H9 (cell line): ENCODE measurements around the gene TEX44. TPM values are rescaled to one million over a fixed set of nuclear protein-coding genes. Genes with fewer than 3 reads are reported as not detected.

Source experiments
- DNase-seq: peaks from one replicate; pipeline ENCODE4 v3.0.0-alpha.2; 2017
- H2AFZ ChIP-seq: one replicate; pipeline ENCODE4 v1.6.1; 2013; ENCODE audit warnings: mild to moderate bottlenecking, low read length, control low read depth, moderate library complexity
- H2AK5ac ChIP-seq: 2 replicates; pipeline ENCODE4 v1.6.1; 2013; ENCODE audit warnings: low read length, control low read depth, mixed read lengths; ENCODE audit not compliant: insufficient read length
- H2BK120ac ChIP-seq: one replicate; pipeline ENCODE4 v1.6.1; 2013; ENCODE audit warnings: low read depth, mild to moderate bottlenecking, low read length, control low read depth, inconsistent platforms; ENCODE audit not compliant: poor library complexity, severe bottlenecking
- H2BK12ac ChIP-seq: 2 replicates; pipeline ENCODE4 v1.6.1; 2013; ENCODE audit warnings: low read length, control low read depth, mixed read lengths, low read depth; ENCODE audit not compliant: insufficient read length
- H2BK15ac ChIP-seq: 2 replicates; pipeline ENCODE4 v1.6.1; 2013; ENCODE audit warnings: low read depth, low read length, control low read depth
- H2BK20ac ChIP-seq: one replicate; pipeline ENCODE4 v1.6.1; 2013; ENCODE audit warnings: low read depth, mild to moderate bottlenecking, low read length, control low read depth, inconsistent platforms; ENCODE audit not compliant: poor library complexity, severe bottlenecking
- H2BK5ac ChIP-seq: 2 replicates; pipeline ENCODE4 v1.6.1; 2013; ENCODE audit warnings: low read length, control low read depth, mixed read lengths; ENCODE audit not compliant: insufficient read length
- H3K14ac ChIP-seq: 2 replicates; pipeline ENCODE4 v1.6.1; 2013; ENCODE audit warnings: low read length, control low read depth; ENCODE audit not compliant: insufficient read depth
- H3K18ac ChIP-seq: 2 replicates; pipeline ENCODE4 v1.6.1; 2013; ENCODE audit warnings: low read depth, mild to moderate bottlenecking, mixed read lengths, low read length, control low read depth; ENCODE audit not compliant: insufficient read length
- H3K23ac ChIP-seq: 2 replicates; pipeline ENCODE4 v1.6.1; 2013; ENCODE audit warnings: low read length, control low read depth, mixed read lengths, low read depth; ENCODE audit not compliant: insufficient read length
- H3K23me2 ChIP-seq: 2 replicates; pipeline ENCODE4 v1.6.1; 2013; ENCODE audit warnings: low read depth, mild to moderate bottlenecking, mixed read lengths, low read length, control low read depth; ENCODE audit not compliant: insufficient read length, poor library complexity, severe bottlenecking
- H3K27ac ChIP-seq: 2 replicates; pipeline ENCODE4 v1.5.1; 2013; ENCODE audit warnings: low read length, control low read depth, mixed read lengths, low read depth; ENCODE audit not compliant: insufficient read length
- H3K27me3 ChIP-seq: 2 replicates; pipeline ENCODE4 v1.6.1; 2013; ENCODE audit warnings: low read length, control low read depth, inconsistent platforms; ENCODE audit not compliant: insufficient read depth
- H3K4ac ChIP-seq: 2 replicates; pipeline ENCODE4 v1.6.1; 2013; ENCODE audit warnings: low read depth, mild to moderate bottlenecking, control low read depth, inconsistent platforms, low read length, moderate library complexity
- H3K4me1 ChIP-seq: 2 replicates; pipeline ENCODE4 v1.6.1; 2013; ENCODE audit warnings: low read length, control low read depth, inconsistent platforms; ENCODE audit not compliant: insufficient read depth
- H3K4me2 ChIP-seq: 2 replicates; pipeline ENCODE4 v1.6.1; 2013; ENCODE audit warnings: low read length, control low read depth, mixed read lengths; ENCODE audit not compliant: insufficient read length, insufficient read depth
- H3K56ac ChIP-seq: 2 replicates; pipeline ENCODE4 v1.6.1; 2013; ENCODE audit warnings: low read depth, mild to moderate bottlenecking, mixed read lengths, low read length, control low read depth; ENCODE audit not compliant: insufficient read length
- H3K79me1 ChIP-seq: 2 replicates; pipeline ENCODE4 v1.6.1; 2013; ENCODE audit warnings: low read depth, mild to moderate bottlenecking, moderate library complexity, low read length, control low read depth, inconsistent platforms; ENCODE audit not compliant: insufficient read depth, poor library complexity, severe bottlenecking
- H3K79me2 ChIP-seq: 2 replicates; pipeline ENCODE4 v1.6.1; 2013; ENCODE audit warnings: low read length, control low read depth, inconsistent platforms; ENCODE audit not compliant: insufficient read depth
- H3K9ac ChIP-seq: 2 replicates; pipeline ENCODE4 v1.6.1; 2013; ENCODE audit warnings: low read length, control low read depth, mixed read lengths; ENCODE audit not compliant: insufficient read length; ENCODE audit errors: extremely low read depth
- H3K9me3 ChIP-seq: one replicate; pipeline ENCODE4 v1.6.1; 2013; ENCODE audit warnings: low read depth, low read length, inconsistent platforms; ENCODE audit not compliant: control insufficient read depth
- H3T11ph ChIP-seq: one replicate; pipeline ENCODE4 v1.6.1; 2013; ENCODE audit warnings: mild to moderate bottlenecking, low read length, control low read depth, inconsistent platforms
- H4K20me1 ChIP-seq: one replicate; pipeline ENCODE4 v1.6.1; 2013; ENCODE audit not compliant: control insufficient read depth, insufficient read length, insufficient read depth
- H4K5ac ChIP-seq: 2 replicates; pipeline ENCODE4 v1.6.1; 2013; ENCODE audit warnings: low read depth, mild to moderate bottlenecking, mixed read lengths, low read length, control low read depth; ENCODE audit not compliant: insufficient read length
- H4K8ac ChIP-seq: replicated peaks from 2 replicates; pipeline ENCODE4 v1.6.1; 2013; ENCODE audit warnings: low read length, control low read depth, mixed read lengths, low read depth; ENCODE audit not compliant: insufficient read length
- H4K91ac ChIP-seq: 2 replicates; pipeline ENCODE4 v1.6.1; 2013; ENCODE audit warnings: low read depth, mild to moderate bottlenecking, moderate library complexity, mixed read lengths, low read length, control low read depth; ENCODE audit not compliant: insufficient read length
- H3K27ac Mint-ChIP-seq, 3 experiments: 2 replicates in 2 of 3; 3 replicates in 1 of 3; pipeline ENCODE4 v1.8.0; 2020 to 2021; ENCODE audit warnings: mixed read lengths in 3 of 3, mild to moderate bottlenecking in 1 of 3, moderate library complexity in 1 of 3
- H3K27me3 Mint-ChIP-seq: 2 replicates; pipeline ENCODE4 v1.8.0; 2021; ENCODE audit warnings: low read depth, mild to moderate bottlenecking, moderate library complexity, mixed read lengths
- H3K36me3 Mint-ChIP-seq, 3 experiments: 2 replicates in 2 of 3; 3 replicates in 1 of 3; pipeline ENCODE4 v1.8.0; 2020 to 2021; ENCODE audit warnings: low read depth in 3 of 3, mixed read lengths in 3 of 3; ENCODE audit not compliant: insufficient read depth in 1 of 3
- H3K4me1 Mint-ChIP-seq, 2 experiments: 2 replicates each; pipeline ENCODE4 v1.8.0; 2020; ENCODE audit warnings: mixed read lengths in 2 of 2
- H3K4me3 Mint-ChIP-seq, 2 experiments: 2 replicates in 1 of 2; 3 replicates in 1 of 2; pipeline ENCODE4 v1.8.0; 2020 to 2021; ENCODE audit warnings: mild to moderate bottlenecking in 2 of 2, mixed read lengths in 2 of 2, moderate library complexity in 1 of 2
- H3K9me3 Mint-ChIP-seq, 2 experiments: 2 replicates in 1 of 2; 3 replicates in 1 of 2; pipeline ENCODE4 v1.8.0; 2020; ENCODE audit warnings: mild to moderate bottlenecking in 2 of 2, mixed read lengths in 2 of 2, moderate library complexity in 1 of 2
- WGBS: extraction: QIAGEN DNeasy Blood & Tissue Kit; methylation state at CpG from one replicate; pipeline ENCODE4 v1.1.7; 2013; ENCODE audit warnings: missing lambda C conversion rate, low lambda C conversion rate, mixed read lengths; ENCODE audit not compliant: insufficient read length; ENCODE audit errors: extremely low coverage; 5-methylcytosine and 5-hydroxymethylcytosine counted together
- total RNA-seq: library from RNA; stranded (reverse); gene quantifications from 2 replicates; pipeline ENCODE4 v1.2.1, GENCODE V29; 2021
- TF ChIP-seq, protein P1 (sequence below): fragments of 200-600 bp; sonication (generic); conservative IDR thresholded peaks from 3 replicates; pipeline ENCODE4 v1.8.0; 2021; ENCODE audit warnings: antibody characterized with exemption, mild to moderate bottlenecking

TEX44 gene
- total RNA-seq, 1 experiment from 2014 or later, result not detected

- H3K27me3 Mint-ChIP-seq, result no peaks in the 10 kb centered on the region; the same call in none of the 2 replicates
- Histone ChIP-seq H2BK15ac (no peak overlapping the region), H3K9ac (no peak overlapping the region), H3K23me2 (no peaks in the 10 kb centered on the region), H3T11ph (no peak overlapping the region), H3K79me2 (no peaks in the 10 kb centered on the region), H2BK5ac (no peak overlapping the region), H2BK20ac (no peak overlapping the region), H2AK5ac (no peak overlapping the region), H3K56ac (no peak overlapping the region), H2BK12ac (no peak overlapping the region), H3K4ac (no peak overlapping the region), H2BK120ac (no peak overlapping the region), H4K20me1 (no peaks in the 10 kb centered on the region), H3K4me1 (0 out of 2 replicates have a peak, but pooled peaks cover 2% of the 10 kb centered on the region), H4K5ac (no peak overlapping the region), H2AFZ (no peak overlapping the region), H3K9me3 (no peaks in the 10 kb centered on the region), H4K91ac (no peak overlapping the region), H3K18ac (no peak overlapping the region), H3K23ac (no peak overlapping the region), H4K8ac (no peak overlapping the region), H3K4me2 (no peak overlapping the region), H3K79me1 (no peaks in the 10 kb centered on the region), H3K14ac (no peak overlapping the region), H3K27me3 (no peaks in the 10 kb centered on the region), H3K27ac (no peak overlapping the region)
- H3K4me1 Mint-ChIP-seq, result peaks cover 32 to 42% of the 10 kb centered on the region in 2 experiments
- TF ChIP-seq, protein P1, sequence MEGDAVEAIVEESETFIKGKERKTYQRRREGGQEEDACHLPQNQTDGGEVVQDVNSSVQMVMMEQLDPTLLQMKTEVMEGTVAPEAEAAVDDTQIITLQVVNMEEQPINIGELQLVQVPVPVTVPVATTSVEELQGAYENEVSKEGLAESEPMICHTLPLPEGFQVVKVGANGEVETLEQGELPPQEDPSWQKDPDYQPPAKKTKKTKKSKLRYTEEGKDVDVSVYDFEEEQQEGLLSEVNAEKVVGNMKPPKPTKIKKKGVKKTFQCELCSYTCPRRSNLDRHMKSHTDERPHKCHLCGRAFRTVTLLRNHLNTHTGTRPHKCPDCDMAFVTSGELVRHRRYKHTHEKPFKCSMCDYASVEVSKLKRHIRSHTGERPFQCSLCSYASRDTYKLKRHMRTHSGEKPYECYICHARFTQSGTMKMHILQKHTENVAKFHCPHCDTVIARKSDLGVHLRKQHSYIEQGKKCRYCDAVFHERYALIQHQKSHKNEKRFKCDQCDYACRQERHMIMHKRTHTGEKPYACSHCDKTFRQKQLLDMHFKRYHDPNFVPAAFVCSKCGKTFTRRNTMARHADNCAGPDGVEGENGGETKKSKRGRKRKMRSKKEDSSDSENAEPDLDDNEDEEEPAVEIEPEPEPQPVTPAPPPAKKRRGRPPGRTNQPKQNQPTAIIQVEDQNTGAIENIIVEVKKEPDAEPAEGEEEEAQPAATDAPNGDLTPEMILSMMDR, result no peak
- H3K27ac Mint-ChIP-seq, result peak overlapping the region in 2 of 3 experiments; percentile 26 to 49; a peak in 4 of 7 replicates
- H3K36me3 Mint-ChIP-seq, result peaks cover 8 to 12% (median 8%) of the 10 kb centered on the region in 3 experiments
- no CpG with 5 or more reads among the region's 4 CpGs for WGBS
- DNase-seq, result no peak
- H3K4me3 Mint-ChIP-seq, result no peak overlapping the region
- peaks cover 7 to 8% of the 10 kb centered on the region in 2 experiments for H3K9me3 Mint-ChIP-seq
These were observed 11.3 kb upstream of the TEX44 start for GRCh38 chr2:231581328-231581727.
